ENCODE measurements around the gene PIGC. TPM values are rescaled to one million over a fixed set of nuclear protein-coding genes. Genes with fewer than 3 reads are reported as not detected.

PIGC gene
- total RNA-seq, 2 donors from 2014 or later: 24.0 to 24.3 TPM

GRCh38 chr1:172393354-172393753 lies 50.5 kb downstream of the PIGC start:
- H3K27ac Mint-ChIP-seq: no peak overlapping the region
- H3K4me1 ChIP-seq (ENCODE audit: control insufficient read depth, insufficient read depth, low read length): no peaks in the 10 kb centered on the region

GRCh38 chr1:172391976-172392375 lies 51.9 kb downstream of the PIGC start:
- Histone ChIP-seq H3K27me3 (ENCODE audit: control insufficient read depth, insufficient read depth, low read length, poor library complexity, severe bottlenecking) (no peaks in the 10 kb centered on the region), H3K9me3 (ENCODE audit: control insufficient read depth, low read length) (no peaks in the 10 kb centered on the region), H3K36me3 (ENCODE audit: control insufficient read depth, insufficient read depth, low read length) (no peaks in the 10 kb centered on the region), H3K9ac (ENCODE audit: extremely low read depth, low read length, poor library complexity, severe bottlenecking) (no peak overlapping the region), H3K4me3 (ENCODE audit: low read length) (no peak overlapping the region), H3K27ac (ENCODE audit: low read depth, low read length) (no peak overlapping the region), H3K4me1 (ENCODE audit: control insufficient read depth, insufficient read depth, low read length) (no peaks in the 10 kb centered on the region)
- Mint-ChIP-seq H3K27ac (no peak overlapping the region), H3K27me3 (ENCODE audit: insufficient read depth) (no peaks in the 10 kb centered on the region), H3K36me3 (ENCODE audit: low read depth) (peaks cover 1% of the 10 kb centered on the region), H3K9me3 (no peaks in the 10 kb centered on the region), H3K4me3 (no peak overlapping the region), H3K4me1 (peaks cover 39% of the 10 kb centered on the region)
- 80% methylated on average over 1 of the region's 1 CpG; no CpG with 5 or more reads in 1 of the 2 experiments for WGBS, 2 experiments (ENCODE audit: insufficient coverage in 1 of 2, insufficient read length in 1 of 2)
- no peak for TF ChIP-seq CTCF (conservative IDR thresholded peaks at IDR 0.05)
- DNase-seq: no peak

More at GRCh38 chr1:172393354-172393753, 50.5 kb downstream of the PIGC start:
- H3K36me3 ChIP-seq (ENCODE audit: control insufficient read depth, insufficient read depth, low read length): no peaks in the 10 kb centered on the region
- no peaks in the 10 kb centered on the region for H3K36me3 Mint-ChIP-seq (ENCODE audit: low read depth)
- WGBS, 2 experiments (ENCODE audit: insufficient coverage in 1 of 2, insufficient read length in 1 of 2): 90 to 93% methylated on average over 5 of the region's 5 CpGs
- DNase-seq: no peak
- H3K27me3 ChIP-seq (ENCODE audit: control insufficient read depth, insufficient read depth, low read length, poor library complexity, severe bottlenecking): no peaks in the 10 kb centered on the region
- peaks cover 39% of the 10 kb centered on the region for H3K4me1 Mint-ChIP-seq
- no peak overlapping the region for H3K27ac ChIP-seq (ENCODE audit: low read depth, low read length)
- H3K4me3 Mint-ChIP-seq: no peak overlapping the region
- H3K9me3 Mint-ChIP-seq: no peaks in the 10 kb centered on the region
- no peak overlapping the region for H3K9ac ChIP-seq (ENCODE audit: extremely low read depth, low read length, poor library complexity, severe bottlenecking)
- H3K27me3 Mint-ChIP-seq (ENCODE audit: insufficient read depth): no peaks in the 10 kb centered on the region
- no peak overlapping the region for H3K4me3 ChIP-seq (ENCODE audit: low read length)
- no peak for TF ChIP-seq CTCF (conservative IDR thresholded peaks at IDR 0.05)
- no peaks in the 10 kb centered on the region for H3K9me3 ChIP-seq (ENCODE audit: control insufficient read depth, low read length)

Other genes starting within 250 kb of the PIGC start
- gene C1orf105, start 23.4 kb downstream of the PIGC start, total RNA-seq: not detected
- gene SUCO, start 89.1 kb upstream of the PIGC start, total RNA-seq: 10 to 100 TPM; 62.2 TPM
- gene FASLG, start 215.0 kb upstream of the PIGC start, total RNA-seq: not detected